NCI-H1048 (cell line): ENCODE results near the gene NPHS1.

Experiments
- DNase-seq: peaks from one replicate; lab custom pipeline; 2025; lab: John Stamatoyannopoulos, UW

NPHS1 gene

GRCh38 chr19:35786299-35787160, 65.8 kb downstream of the NPHS1 start:
- no peak for DNase-seq

GRCh38 chr19:35785339-35785627, 67.0 kb downstream of the NPHS1 start:
- no peak for DNase-seq

GRCh38 chr19:35784503-35785338, 67.6 kb downstream of the NPHS1 start:
- DNase-seq, result no peak

GRCh38 chr19:35783469-35784434, 68.6 kb downstream of the NPHS1 start:
- DNase-seq, result no peak

- no peak for DNase-seq
These were observed 69.7 kb downstream of the NPHS1 start for GRCh38 chr19:35782589-35782988.

- no peak for DNase-seq
These were observed 70.7 kb downstream of the NPHS1 start for GRCh38 chr19:35781650-35782049.

- no peak for DNase-seq
These were observed 71.6 kb downstream of the NPHS1 start for GRCh38 chr19:35780717-35781116.

- no peak for DNase-seq
These were observed 72.2 kb downstream of the NPHS1 start for GRCh38 chr19:35780058-35780457.

GRCh38 chr19:35779033-35779432, 73.3 kb downstream of the NPHS1 start:
- no peak for DNase-seq

- DNase-seq, result no peak
These were observed 74.3 kb downstream of the NPHS1 start for GRCh38 chr19:35777961-35778360.

GRCh38 chr19:35777086-35777841, 75.0 kb downstream of the NPHS1 start:
- DNase-seq, result no peak

GRCh38 chr19:35776102-35776788, 76.1 kb downstream of the NPHS1 start:
- DNase-seq, result no peak
